Smooth muscle cell (in vitro differentiated cells): ENCODE measurements around the gene ANO1. TPM values are rescaled to one million over a fixed set of nuclear protein-coding genes. Genes with fewer than 3 reads are reported as not detected.

Source experiments
- DNase-seq: peaks from one replicate; lab custom pipeline; 2025; ENCODE audit not compliant: unreplicated experiment; lab: John Stamatoyannopoulos, UW
- H2AFZ ChIP-seq: fragments of 200-600 bp; sonication (generic); 2 replicates; pipeline ENCODE4 v1.6.0; 2016; ENCODE audit warnings: antibody characterized with exemption, low read depth, mild to moderate bottlenecking
- H3F3A ChIP-seq: fragments of 200-600 bp; sonication (generic); 2 replicates; pipeline ENCODE4 v1.6.0; 2017; ENCODE audit warnings: antibody characterized with exemption, low read depth
- H3K27ac ChIP-seq: fragments of 200-600 bp; sonication (generic); 2 replicates; pipeline ENCODE4 v1.5.1; 2016; ENCODE audit warnings: low read depth, mild to moderate bottlenecking
- H3K27me3 ChIP-seq: fragments of 200-600 bp; sonication (generic); 2 replicates; pipeline ENCODE4 v1.6.1; 2016; ENCODE audit warnings: low read depth, mild to moderate bottlenecking
- H3K36me3 ChIP-seq: fragments of 200-600 bp; sonication (generic); 2 replicates; pipeline ENCODE4 v1.5.1; 2016; ENCODE audit warnings: low read depth
- H3K4me1 ChIP-seq: fragments of 200-600 bp; sonication (generic); 2 replicates; pipeline ENCODE4 v1.5.1; 2016; ENCODE audit warnings: low read depth
- H3K4me2 ChIP-seq: fragments of 200-600 bp; sonication (generic); 2 replicates; pipeline ENCODE4 v1.6.0; 2016; ENCODE audit warnings: mild to moderate bottlenecking
- H3K4me3 ChIP-seq: fragments of 200-600 bp; sonication (generic); 2 replicates; pipeline ENCODE4 v1.5.1; 2016; ENCODE audit warnings: mild to moderate bottlenecking
- H3K79me2 ChIP-seq: fragments of 200-600 bp; sonication (generic); 2 replicates; pipeline ENCODE4 v1.6.0; 2016; ENCODE audit warnings: low read depth, mild to moderate bottlenecking
- H3K9ac ChIP-seq: fragments of 200-600 bp; sonication (generic); 2 replicates; pipeline ENCODE4 v1.6.0; 2016; ENCODE audit warnings: low read depth
- H3K9me3 ChIP-seq: fragments of 200-600 bp; sonication (generic); replicated peaks from 2 replicates; pipeline ENCODE4 v1.5.1; 2016; ENCODE audit warnings: low read depth
- H4K20me1 ChIP-seq: fragments of 200-600 bp; sonication (generic); 2 replicates; pipeline ENCODE4 v1.6.0; 2016; ENCODE audit warnings: low read depth
- WGBS: methylation state at CpG from one replicate; pipeline ENCODE4 v1.1.7; 2016; ENCODE audit warnings: low lambda C conversion rate; 5-methylcytosine and 5-hydroxymethylcytosine counted together
- polyA plus RNA-seq: library from polyadenylated mRNA; unstranded; fragments of >200 nt; fragmentation: Nextera tagmentation; extraction: Ambion mirVana; gene quantifications from 2 replicates; pipeline ENCODE4 v1.2.1, GENCODE V29; 2016
- total RNA-seq: library from RNA; depleted of rRNA; stranded (reverse); fragments of >200 nt; gene quantifications from 2 replicates; pipeline ENCODE4 v1.2.3, GENCODE V29; 2014
- TF ChIP-seq, protein P1 (sequence below): fragments of 200-600 bp; sonication (generic); IDR thresholded peaks from 2 replicates; pipeline ENCODE4 v1.5.1; 2017; ENCODE audit warnings: borderline replicate concordance, mild to moderate bottlenecking, antibody characterized with exemption; ENCODE audit not compliant: insufficient read depth, poor library complexity, severe bottlenecking

ANO1 gene
- total and polyA plus RNA-seq, 2 experiments from 2014 or later, result 93.4 to 133 TPM

DNA sequence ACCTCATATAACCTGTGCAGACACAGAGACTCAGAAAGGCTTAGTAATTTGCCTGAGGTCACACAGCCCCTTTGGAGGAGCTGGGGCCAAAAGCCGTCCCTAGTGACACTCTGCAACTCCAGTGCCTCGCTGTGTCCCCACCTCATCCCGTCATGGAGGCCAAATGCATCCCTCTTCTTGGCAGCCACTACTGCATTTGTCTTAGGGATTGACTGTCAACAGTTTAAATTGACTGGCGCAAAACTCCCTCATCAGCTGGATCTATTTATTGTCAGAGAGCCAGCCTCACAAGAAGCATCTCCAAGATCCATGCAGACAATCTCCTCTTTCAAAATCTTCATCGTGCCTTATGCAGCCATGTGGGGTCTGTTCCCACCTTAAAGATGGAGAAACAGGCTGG is 35.7 kb downstream of the ANO1 start:
- H3K79me2 ChIP-seq, result no peaks in the 10 kb centered on the region
- no peaks in the 10 kb centered on the region for H3K36me3 ChIP-seq
- no peaks in the 10 kb centered on the region for H3K27me3 ChIP-seq
- no peak for DNase-seq
- H3K4me3 ChIP-seq, result no peak overlapping the region
- 98% methylated on average over 5 of the region's 5 CpGs for WGBS
- H3K27ac ChIP-seq, result no peak overlapping the region
- no peak overlapping the region for H3K9ac ChIP-seq
- TF ChIP-seq, protein P1, sequence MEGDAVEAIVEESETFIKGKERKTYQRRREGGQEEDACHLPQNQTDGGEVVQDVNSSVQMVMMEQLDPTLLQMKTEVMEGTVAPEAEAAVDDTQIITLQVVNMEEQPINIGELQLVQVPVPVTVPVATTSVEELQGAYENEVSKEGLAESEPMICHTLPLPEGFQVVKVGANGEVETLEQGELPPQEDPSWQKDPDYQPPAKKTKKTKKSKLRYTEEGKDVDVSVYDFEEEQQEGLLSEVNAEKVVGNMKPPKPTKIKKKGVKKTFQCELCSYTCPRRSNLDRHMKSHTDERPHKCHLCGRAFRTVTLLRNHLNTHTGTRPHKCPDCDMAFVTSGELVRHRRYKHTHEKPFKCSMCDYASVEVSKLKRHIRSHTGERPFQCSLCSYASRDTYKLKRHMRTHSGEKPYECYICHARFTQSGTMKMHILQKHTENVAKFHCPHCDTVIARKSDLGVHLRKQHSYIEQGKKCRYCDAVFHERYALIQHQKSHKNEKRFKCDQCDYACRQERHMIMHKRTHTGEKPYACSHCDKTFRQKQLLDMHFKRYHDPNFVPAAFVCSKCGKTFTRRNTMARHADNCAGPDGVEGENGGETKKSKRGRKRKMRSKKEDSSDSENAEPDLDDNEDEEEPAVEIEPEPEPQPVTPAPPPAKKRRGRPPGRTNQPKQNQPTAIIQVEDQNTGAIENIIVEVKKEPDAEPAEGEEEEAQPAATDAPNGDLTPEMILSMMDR, result no peak
- no peak overlapping the region for H2AFZ ChIP-seq
- H3K9me3 ChIP-seq, result no peaks in the 10 kb centered on the region
- H3K4me2 ChIP-seq, result no peak overlapping the region
- H4K20me1 ChIP-seq, result peaks cover 3% of the 10 kb centered on the region
- no peaks in the 10 kb centered on the region for H3F3A ChIP-seq
- H3K4me1 ChIP-seq, result peaks cover 6% of the 10 kb centered on the region

DNA sequence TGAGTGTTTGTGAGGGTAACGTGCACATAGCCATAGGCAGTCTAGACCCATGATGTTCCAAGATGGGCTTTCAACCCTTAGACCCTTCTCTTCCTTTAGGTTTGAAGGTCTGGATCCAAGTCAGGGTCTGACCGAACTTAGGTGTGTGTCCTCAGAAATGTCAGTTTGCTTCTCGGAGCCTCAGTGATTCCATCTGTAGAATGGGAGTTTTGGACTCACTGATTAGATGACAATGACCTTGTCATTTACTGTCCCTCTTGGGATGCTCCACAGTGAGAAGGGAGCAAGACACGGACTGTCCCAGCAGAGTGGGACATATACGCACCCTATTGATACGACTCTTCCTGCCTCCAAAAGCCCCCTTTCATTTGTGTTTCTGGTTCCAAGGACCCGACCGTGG is 37.7 kb downstream of the ANO1 start:
- no peak overlapping the region for H3K4me3 ChIP-seq
- no peak overlapping the region for H3K9ac ChIP-seq
- no peaks in the 10 kb centered on the region for H3F3A ChIP-seq
- peaks cover 4% of the 10 kb centered on the region for H3K4me1 ChIP-seq
- H3K27ac ChIP-seq, result no peak overlapping the region
- no peak for DNase-seq
- no peak overlapping the region for H3K4me2 ChIP-seq
- H3K9me3 ChIP-seq, result no peaks in the 10 kb centered on the region
- no peaks in the 10 kb centered on the region for H3K79me2 ChIP-seq
- H3K27me3 ChIP-seq, result no peaks in the 10 kb centered on the region
- TF ChIP-seq, protein P1, result no peak
- no peaks in the 10 kb centered on the region for H4K20me1 ChIP-seq
- 95% methylated on average over 8 of the region's 8 CpGs for WGBS
- H3K36me3 ChIP-seq, result no peaks in the 10 kb centered on the region
- H2AFZ ChIP-seq, result no peak overlapping the region

DNA sequence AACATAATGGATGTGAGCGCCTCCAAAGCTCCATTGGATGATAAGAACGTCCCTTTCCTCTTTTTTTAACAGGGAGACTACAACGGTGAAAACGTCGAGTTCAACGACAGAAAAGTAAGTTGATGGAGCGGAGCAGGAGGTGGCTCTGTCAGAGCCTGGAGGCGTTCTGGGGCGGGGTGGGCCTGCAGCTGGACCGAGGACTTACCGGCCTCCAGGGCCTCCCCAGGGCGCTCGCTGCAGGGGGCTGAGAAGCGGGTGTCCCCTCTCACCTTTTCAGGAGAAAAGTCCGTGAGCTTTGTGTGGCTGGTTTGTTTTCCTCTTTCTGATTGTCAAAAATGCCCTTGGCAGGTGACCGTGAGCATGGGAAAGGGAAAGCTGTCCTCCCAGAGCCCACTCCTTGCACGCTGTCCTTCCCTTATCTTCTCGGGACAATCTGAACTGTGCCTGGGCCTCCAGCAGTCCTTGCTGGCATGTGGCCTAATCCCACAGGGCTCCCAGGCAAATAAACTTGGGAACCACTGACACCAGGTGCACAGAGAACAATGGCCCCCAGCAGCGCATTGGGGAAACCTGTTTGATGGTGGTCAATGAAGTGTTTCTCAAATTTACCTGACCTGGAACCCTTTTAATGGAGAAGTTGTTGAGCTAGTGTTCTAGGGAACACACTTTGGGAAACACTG is 38.4 kb downstream of the ANO1 start:
- Histone ChIP-seq H3K79me2 (no peaks in the 10 kb centered on the region), H3K9ac (no peak overlapping the region), H3K4me2 (no peak overlapping the region), H3K9me3 (no peaks in the 10 kb centered on the region), H3K27ac (no peak overlapping the region), H2AFZ (no peak overlapping the region), H3K36me3 (no peaks in the 10 kb centered on the region), H3K27me3 (no peaks in the 10 kb centered on the region), H3K4me1 (peaks cover 4% of the 10 kb centered on the region), H4K20me1 (no peaks in the 10 kb centered on the region), H3K4me3 (no peak overlapping the region), H3F3A (no peaks in the 10 kb centered on the region)
- no peak for DNase-seq
- TF ChIP-seq, protein P1, result no peak
- WGBS, result 94% methylated on average over 19 of the region's 19 CpGs

DNA sequence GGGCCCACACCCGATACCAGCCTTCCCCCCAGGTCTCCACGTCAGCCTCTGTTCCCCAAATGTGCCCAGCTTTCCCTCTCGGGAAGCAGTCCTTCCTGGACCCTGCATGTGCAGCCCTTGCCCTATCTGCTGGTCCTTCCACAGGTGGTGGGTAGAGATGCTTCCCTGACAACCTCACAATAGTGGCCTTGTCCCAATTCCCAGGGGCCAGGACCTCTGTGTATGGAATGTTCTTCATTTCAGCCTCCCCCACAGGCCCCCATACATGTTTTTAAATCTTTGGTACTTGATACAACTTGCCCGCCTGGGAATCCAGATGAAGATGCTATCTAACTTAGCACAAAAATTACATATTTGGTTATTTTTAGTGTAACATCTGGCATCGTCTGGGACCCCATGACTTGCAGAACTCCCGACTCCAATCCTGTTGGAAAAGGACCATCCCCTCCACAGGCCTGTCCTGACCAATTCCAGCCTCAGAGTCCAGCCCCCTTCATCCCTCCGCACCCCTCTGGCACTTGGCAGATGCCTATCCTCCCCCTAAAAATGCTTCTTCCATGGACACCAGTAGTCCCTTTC is 39.5 kb downstream of the ANO1 start:
- TF ChIP-seq, protein P1, result no peak
- H3K4me1 ChIP-seq, result no peaks in the 10 kb centered on the region

More for the DNA sequence above, 39.5 kb downstream of the ANO1 start:
- H3K27me3 ChIP-seq, result no peaks in the 10 kb centered on the region
- no peaks in the 10 kb centered on the region for H3K79me2 ChIP-seq
- H3K27ac ChIP-seq, result no peak overlapping the region
- H2AFZ ChIP-seq, result no peak overlapping the region
- 93% methylated on average over 7 of the region's 7 CpGs for WGBS
- no peaks in the 10 kb centered on the region for H3F3A ChIP-seq
- no peak overlapping the region for H3K4me3 ChIP-seq
- H4K20me1 ChIP-seq, result no peaks in the 10 kb centered on the region
- H3K36me3 ChIP-seq, result no peaks in the 10 kb centered on the region
- H3K4me2 ChIP-seq, result no peak overlapping the region
- DNase-seq, result no peak
- no peaks in the 10 kb centered on the region for H3K9me3 ChIP-seq
- H3K9ac ChIP-seq, result no peak overlapping the region
